Tibial nerve (tissue), 4 donors: Measurements from ENCODE around the gene RNF220.

Experiments
- EP300 ChIP-seq, 2 donors: sonication (generic); formaldehyde crosslinking; IDR thresholded peaks; one replicate each; pipeline ENCODE4 v1.6.1; 2017; ENCODE audit warnings: antibody characterized with exemption in 2 of 2, mild to moderate bottlenecking in 1 of 2
- TF ChIP-seq, protein P1 (sequence below), 5 experiments: fragments of 200-600 bp in 3 of 5; fragments of 450-650 bp in 2 of 5; sonication (generic) in 3 of 5; IDR thresholded peaks; one replicate each; pipeline ENCODE4 v1.5.1; 2016 to 2019; ENCODE audit warnings: antibody characterized with exemption in 5 of 5, mild to moderate bottlenecking in 3 of 5, moderate library complexity in 2 of 5

DNA sequence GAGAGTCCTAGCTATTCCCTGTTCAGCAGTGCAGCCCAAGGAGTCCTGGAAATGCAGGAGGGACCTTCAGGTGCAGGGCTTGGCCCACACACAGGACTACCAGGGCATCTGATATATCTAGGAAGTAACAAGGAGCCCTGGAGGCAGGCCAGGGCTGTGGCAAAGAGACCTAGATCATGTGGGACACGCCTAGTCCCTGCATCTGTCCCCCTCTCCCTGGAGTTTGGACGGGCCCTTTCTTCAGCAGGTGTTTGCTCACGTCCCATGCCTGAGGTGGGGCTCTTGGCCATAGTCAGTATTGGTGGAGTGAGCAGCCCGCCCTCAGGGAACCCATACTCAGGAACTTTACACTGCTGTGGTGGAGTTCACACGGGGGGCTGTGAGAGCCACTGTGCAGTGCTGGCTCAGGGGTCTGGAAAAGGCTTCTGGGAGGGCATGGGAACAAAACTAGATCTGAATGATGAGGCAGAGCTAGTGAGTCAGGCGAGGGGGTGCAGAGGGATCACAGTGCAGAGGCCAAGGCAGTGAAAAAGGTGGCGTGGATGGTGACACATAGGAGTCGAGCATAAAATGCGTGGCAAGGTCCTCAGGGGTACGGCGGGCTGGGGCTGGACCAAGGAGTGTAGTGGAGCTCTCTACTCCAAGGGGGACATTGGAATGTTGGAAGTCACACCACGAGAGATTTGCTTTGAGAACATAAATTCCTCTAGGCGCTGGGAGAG lies 243.6 kb downstream of the RNF220 start:
- TF ChIP-seq, protein P1, sequence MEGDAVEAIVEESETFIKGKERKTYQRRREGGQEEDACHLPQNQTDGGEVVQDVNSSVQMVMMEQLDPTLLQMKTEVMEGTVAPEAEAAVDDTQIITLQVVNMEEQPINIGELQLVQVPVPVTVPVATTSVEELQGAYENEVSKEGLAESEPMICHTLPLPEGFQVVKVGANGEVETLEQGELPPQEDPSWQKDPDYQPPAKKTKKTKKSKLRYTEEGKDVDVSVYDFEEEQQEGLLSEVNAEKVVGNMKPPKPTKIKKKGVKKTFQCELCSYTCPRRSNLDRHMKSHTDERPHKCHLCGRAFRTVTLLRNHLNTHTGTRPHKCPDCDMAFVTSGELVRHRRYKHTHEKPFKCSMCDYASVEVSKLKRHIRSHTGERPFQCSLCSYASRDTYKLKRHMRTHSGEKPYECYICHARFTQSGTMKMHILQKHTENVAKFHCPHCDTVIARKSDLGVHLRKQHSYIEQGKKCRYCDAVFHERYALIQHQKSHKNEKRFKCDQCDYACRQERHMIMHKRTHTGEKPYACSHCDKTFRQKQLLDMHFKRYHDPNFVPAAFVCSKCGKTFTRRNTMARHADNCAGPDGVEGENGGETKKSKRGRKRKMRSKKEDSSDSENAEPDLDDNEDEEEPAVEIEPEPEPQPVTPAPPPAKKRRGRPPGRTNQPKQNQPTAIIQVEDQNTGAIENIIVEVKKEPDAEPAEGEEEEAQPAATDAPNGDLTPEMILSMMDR (IDR thresholded peaks at IDR 0.05): no peak
- no peak for TF ChIP-seq EP300 (IDR thresholded peaks at IDR 0.05)
